GM12878 (cell line): Measurements from ENCODE around the gene CRTC3.

Source experiments
- FOXM1 ChIP-seq: IDR thresholded peaks from 2 replicates; pipeline ENCODE4 v1.6.1; 2012; ENCODE audit warnings: low read depth, mild to moderate bottlenecking, inconsistent platforms, low read length, moderate library complexity
- JUNB ChIP-seq: IDR thresholded peaks from 2 replicates; pipeline ENCODE4 v1.6.1; 2016; ENCODE audit warnings: antibody characterized with exemption, mild to moderate bottlenecking
- NR2C2 ChIP-seq: IDR thresholded peaks from 2 replicates; pipeline ENCODE4 v1.6.1; 2011; ENCODE audit warnings: borderline replicate concordance, low read depth; ENCODE audit not compliant: control insufficient read depth, insufficient read length
- TF ChIP-seq, protein P1 (sequence below), 3 experiments: IDR thresholded peaks in 2 of 3; conservative IDR thresholded peaks in 1 of 3; 2 replicates each; pipeline ENCODE4 v1.5.1; 2011; ENCODE audit warnings: low read depth in 3 of 3, low read length in 3 of 3, mild to moderate bottlenecking in 3 of 3, control low read depth in 2 of 3, moderate library complexity in 2 of 3, inconsistent platforms in 1 of 3, mixed read lengths in 1 of 3; ENCODE audit not compliant: control insufficient read depth in 2 of 3, insufficient read depth in 1 of 3; ENCODE audit errors: extremely low read depth in 1 of 3
- TF ChIP-seq, protein P2 (sequence below): IDR thresholded peaks from 2 replicates; pipeline ENCODE4 v1.6.1; 2012; ENCODE audit warnings: low read depth, low read length, improper control_type of control experiment
- TF ChIP-seq, protein P3 (sequence below): IDR thresholded peaks from 2 replicates; pipeline ENCODE4 v1.6.1; 2011; ENCODE audit warnings: low read depth, low read length, improper control_type of control experiment, borderline replicate concordance

DNA sequence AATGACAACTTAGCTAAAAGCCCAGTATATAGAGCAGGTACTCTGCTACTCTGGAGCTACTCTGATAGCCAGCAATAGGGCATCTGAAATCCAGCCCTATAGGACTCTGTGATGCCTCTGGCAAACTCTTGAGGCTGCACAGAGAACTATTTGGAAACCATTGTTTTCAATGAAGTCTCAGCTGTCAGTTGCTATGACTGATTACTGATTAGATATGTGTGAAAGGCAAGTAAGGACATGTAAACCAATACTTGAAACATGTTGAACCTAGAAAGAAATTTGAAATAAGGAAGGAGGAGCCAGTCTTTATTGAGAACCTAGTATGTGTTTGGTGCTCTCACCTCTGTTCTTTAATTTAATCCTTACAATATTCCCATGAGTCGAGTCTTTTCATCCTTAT is 40.2 kb upstream of the CRTC3 start:
- TF ChIP-seq NR2C2 (no peak), FOXM1 (no peak), JUNB (no peak)
- TF ChIP-seq, protein P1, sequence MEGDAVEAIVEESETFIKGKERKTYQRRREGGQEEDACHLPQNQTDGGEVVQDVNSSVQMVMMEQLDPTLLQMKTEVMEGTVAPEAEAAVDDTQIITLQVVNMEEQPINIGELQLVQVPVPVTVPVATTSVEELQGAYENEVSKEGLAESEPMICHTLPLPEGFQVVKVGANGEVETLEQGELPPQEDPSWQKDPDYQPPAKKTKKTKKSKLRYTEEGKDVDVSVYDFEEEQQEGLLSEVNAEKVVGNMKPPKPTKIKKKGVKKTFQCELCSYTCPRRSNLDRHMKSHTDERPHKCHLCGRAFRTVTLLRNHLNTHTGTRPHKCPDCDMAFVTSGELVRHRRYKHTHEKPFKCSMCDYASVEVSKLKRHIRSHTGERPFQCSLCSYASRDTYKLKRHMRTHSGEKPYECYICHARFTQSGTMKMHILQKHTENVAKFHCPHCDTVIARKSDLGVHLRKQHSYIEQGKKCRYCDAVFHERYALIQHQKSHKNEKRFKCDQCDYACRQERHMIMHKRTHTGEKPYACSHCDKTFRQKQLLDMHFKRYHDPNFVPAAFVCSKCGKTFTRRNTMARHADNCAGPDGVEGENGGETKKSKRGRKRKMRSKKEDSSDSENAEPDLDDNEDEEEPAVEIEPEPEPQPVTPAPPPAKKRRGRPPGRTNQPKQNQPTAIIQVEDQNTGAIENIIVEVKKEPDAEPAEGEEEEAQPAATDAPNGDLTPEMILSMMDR (IDR thresholded peaks at IDR 0.05 in 2 of 3, conservative IDR thresholded peaks at IDR 0.05 in 1 of 3; ENCODE audit: control insufficient read depth in 2 of 3, extremely low read depth in 1 of 3, insufficient read depth in 1 of 3, low read depth in 3 of 3, low read length in 3 of 3) = no peak
- TF ChIP-seq, protein P2, sequence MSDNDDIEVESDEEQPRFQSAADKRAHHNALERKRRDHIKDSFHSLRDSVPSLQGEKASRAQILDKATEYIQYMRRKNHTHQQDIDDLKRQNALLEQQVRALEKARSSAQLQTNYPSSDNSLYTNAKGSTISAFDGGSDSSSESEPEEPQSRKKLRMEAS = no peak
- TF ChIP-seq, protein P3, sequence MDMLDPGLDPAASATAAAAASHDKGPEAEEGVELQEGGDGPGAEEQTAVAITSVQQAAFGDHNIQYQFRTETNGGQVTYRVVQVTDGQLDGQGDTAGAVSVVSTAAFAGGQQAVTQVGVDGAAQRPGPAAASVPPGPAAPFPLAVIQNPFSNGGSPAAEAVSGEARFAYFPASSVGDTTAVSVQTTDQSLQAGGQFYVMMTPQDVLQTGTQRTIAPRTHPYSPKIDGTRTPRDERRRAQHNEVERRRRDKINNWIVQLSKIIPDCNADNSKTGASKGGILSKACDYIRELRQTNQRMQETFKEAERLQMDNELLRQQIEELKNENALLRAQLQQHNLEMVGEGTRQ = no peak
